Mesothelial cell of epicardium (in vitro differentiated cells): ENCODE data around the gene ZC3HAV1L. TPM values are rescaled to one million over a fixed set of nuclear protein-coding genes. Genes with fewer than 3 reads are reported as not detected.

Source experiments
- DNase-seq, 2 experiments: peaks; one replicate each; pipeline ENCODE4 v3.0.0; 2021; ENCODE audit warnings: low spot score in 2 of 2; ENCODE audit not compliant: unreplicated experiment in 2 of 2
- H3K27ac Mint-ChIP-seq: 2 replicates; pipeline ENCODE4 v1.8.0; 2021; ENCODE audit warnings: mixed read lengths
- H3K27me3 Mint-ChIP-seq: 2 replicates; pipeline ENCODE4 v1.8.0; 2021; ENCODE audit warnings: low read depth, mixed read lengths
- H3K36me3 Mint-ChIP-seq: 2 replicates; pipeline ENCODE4 v1.8.0; 2021; ENCODE audit warnings: mixed read lengths
- H3K4me1 Mint-ChIP-seq: 2 replicates; pipeline ENCODE4 v1.8.0; 2021; ENCODE audit warnings: mixed read lengths
- H3K4me3 Mint-ChIP-seq: 2 replicates; pipeline ENCODE4 v1.8.0; 2021; ENCODE audit warnings: mild to moderate bottlenecking, moderate library complexity, mixed read lengths
- H3K9me3 Mint-ChIP-seq: 2 replicates; pipeline ENCODE4 v1.8.0; 2021; ENCODE audit warnings: mixed read lengths
- CTCF ChIP-seq: fragments of 200-600 bp; sonication (generic); IDR thresholded peaks from one replicate; pipeline ENCODE4 v1.5.0; 2021; ENCODE audit warnings: antibody characterized with exemption; ENCODE audit not compliant: unreplicated experiment
- total RNA-seq: library from RNA; stranded (reverse); gene quantifications from 3 replicates; pipeline ENCODE4 v1.2.1, GENCODE V29; 2021

ZC3HAV1L gene
- total RNA-seq, 1 donor from 2014 or later, result 1.9 TPM

- no peak for DNase-seq
- Mint-ChIP-seq H3K27me3 (no peaks in the 10 kb centered on the region), H3K4me3 (no peak overlapping the region), H3K4me1 (no peaks in the 10 kb centered on the region), H3K27ac (no peak overlapping the region), H3K36me3 (no peaks in the 10 kb centered on the region), H3K9me3 (peaks cover 3% of the 10 kb centered on the region)
- TF ChIP-seq CTCF, result no peak
Measured at GRCh38 chr7:139011373-139011772, 24.5 kb downstream of the ZC3HAV1L start.

GRCh38 chr7:139004321-139005090 lies 31.3 kb downstream of the ZC3HAV1L start:
- no peaks in the 10 kb centered on the region for H3K27me3 Mint-ChIP-seq
- H3K4me1 Mint-ChIP-seq, result no peaks in the 10 kb centered on the region
- H3K27ac Mint-ChIP-seq, result no peak overlapping the region
- H3K4me3 Mint-ChIP-seq, result no peak overlapping the region
- H3K9me3 Mint-ChIP-seq, result peaks cover 24% of the 10 kb centered on the region
- DNase-seq, result no peak
- H3K36me3 Mint-ChIP-seq, result no peaks in the 10 kb centered on the region
- TF ChIP-seq CTCF, result no peak

- no peaks in the 10 kb centered on the region for H3K4me1 Mint-ChIP-seq
- H3K4me3 Mint-ChIP-seq, result no peak overlapping the region
- DNase-seq, result no peak
- H3K27ac Mint-ChIP-seq, result no peak overlapping the region
- H3K36me3 Mint-ChIP-seq, result no peaks in the 10 kb centered on the region
- H3K27me3 Mint-ChIP-seq, result no peaks in the 10 kb centered on the region
- peaks cover 12% of the 10 kb centered on the region for H3K9me3 Mint-ChIP-seq
- TF ChIP-seq CTCF, result no peak
Measured at GRCh38 chr7:138999414-138999813, 36.4 kb downstream of the ZC3HAV1L start.

GRCh38 chr7:138992052-138992531 lies 43.8 kb downstream of the ZC3HAV1L start:
- Mint-ChIP-seq H3K4me3 (no peak overlapping the region), H3K9me3 (peaks cover 9% of the 10 kb centered on the region), H3K4me1 (no peaks in the 10 kb centered on the region), H3K27ac (no peak overlapping the region), H3K27me3 (no peaks in the 10 kb centered on the region), H3K36me3 (no peaks in the 10 kb centered on the region)
- DNase-seq, result no peak
- TF ChIP-seq CTCF, result no peak

- no peak overlapping the region for H3K4me3 Mint-ChIP-seq
- no peak overlapping the region for H3K27ac Mint-ChIP-seq
- H3K9me3 Mint-ChIP-seq, result peaks cover 13% of the 10 kb centered on the region
- TF ChIP-seq CTCF, result no peak
- no peaks in the 10 kb centered on the region for H3K27me3 Mint-ChIP-seq
- H3K4me1 Mint-ChIP-seq, result peaks cover 3% of the 10 kb centered on the region
- DNase-seq, result no peak
- H3K36me3 Mint-ChIP-seq, result peaks cover 2% of the 10 kb centered on the region
Measured at GRCh38 chr7:138987686-138988085, 48.2 kb downstream of the ZC3HAV1L start.
